ENCODE measurements around the gene NCAPH2.

GRCh38 chr22:50524676-50525103 is 16.7 kb downstream of the NCAPH2 start:
- TF ChIP-seq, protein P1, sequence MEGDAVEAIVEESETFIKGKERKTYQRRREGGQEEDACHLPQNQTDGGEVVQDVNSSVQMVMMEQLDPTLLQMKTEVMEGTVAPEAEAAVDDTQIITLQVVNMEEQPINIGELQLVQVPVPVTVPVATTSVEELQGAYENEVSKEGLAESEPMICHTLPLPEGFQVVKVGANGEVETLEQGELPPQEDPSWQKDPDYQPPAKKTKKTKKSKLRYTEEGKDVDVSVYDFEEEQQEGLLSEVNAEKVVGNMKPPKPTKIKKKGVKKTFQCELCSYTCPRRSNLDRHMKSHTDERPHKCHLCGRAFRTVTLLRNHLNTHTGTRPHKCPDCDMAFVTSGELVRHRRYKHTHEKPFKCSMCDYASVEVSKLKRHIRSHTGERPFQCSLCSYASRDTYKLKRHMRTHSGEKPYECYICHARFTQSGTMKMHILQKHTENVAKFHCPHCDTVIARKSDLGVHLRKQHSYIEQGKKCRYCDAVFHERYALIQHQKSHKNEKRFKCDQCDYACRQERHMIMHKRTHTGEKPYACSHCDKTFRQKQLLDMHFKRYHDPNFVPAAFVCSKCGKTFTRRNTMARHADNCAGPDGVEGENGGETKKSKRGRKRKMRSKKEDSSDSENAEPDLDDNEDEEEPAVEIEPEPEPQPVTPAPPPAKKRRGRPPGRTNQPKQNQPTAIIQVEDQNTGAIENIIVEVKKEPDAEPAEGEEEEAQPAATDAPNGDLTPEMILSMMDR (IDR thresholded peaks at IDR 0.05) = no peak
- TF ChIP-seq ZFX (IDR thresholded peaks at IDR 0.05; ENCODE audit: borderline replicate concordance) = no peak
